COLO668 (cell line): ENCODE data around the gene ARHGAP31.
"Not testable (repeated sequence)": the region's sequence is repeated elsewhere in the genome, so short reads cannot be mapped to it uniquely, and the experiment has no call there.

ENCODE experiments used
- DNase-seq: peaks from one replicate; lab custom pipeline; 2025; ENCODE audit not compliant: unreplicated experiment; lab: John Stamatoyannopoulos, UW

The ARHGAP31 gene

GRCh38 chr3:119343719-119344118 lies 49.5 kb downstream of the ARHGAP31 start:
- DNase-seq: no peak

- DNase-seq: no peak
Observed at GRCh38 chr3:119346076-119346496, 51.9 kb downstream of the ARHGAP31 start.

GRCh38 chr3:119347036-119347435 lies 52.9 kb downstream of the ARHGAP31 start:
- DNase-seq: no peak

DNA sequence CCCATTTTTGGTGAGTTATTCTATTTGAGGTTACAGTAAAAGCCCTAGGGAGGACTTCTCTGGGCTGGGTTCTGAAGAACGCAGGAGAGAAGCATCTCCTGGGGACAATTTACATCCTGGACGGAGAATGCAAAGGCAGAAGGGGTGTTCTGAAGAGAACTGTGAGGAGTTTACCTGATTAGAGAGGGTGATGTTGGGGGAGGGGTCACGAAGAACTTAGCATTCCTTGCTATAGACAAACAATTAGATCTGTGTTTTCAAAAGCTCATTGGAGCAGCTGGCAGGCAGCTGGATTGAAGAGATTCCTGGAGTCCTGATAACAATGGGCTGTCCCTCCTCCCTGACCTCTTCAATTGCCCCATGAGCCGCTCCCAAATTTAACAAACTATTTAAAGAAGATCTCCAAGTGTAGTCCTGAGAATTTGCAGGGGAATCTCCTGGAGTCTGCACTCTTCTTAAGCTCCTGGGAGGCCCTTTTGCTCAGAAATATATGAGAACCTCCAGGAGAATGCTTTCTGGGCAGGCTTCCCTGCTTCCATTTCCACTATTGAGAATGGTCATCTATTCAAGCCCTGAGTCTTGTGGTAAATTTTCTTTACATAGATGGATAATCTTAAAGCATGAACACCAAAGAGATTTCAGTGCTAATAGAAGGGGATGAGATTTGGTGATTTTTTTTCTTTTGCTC lies 55.3 kb downstream of the ARHGAP31 start:
- no peak for DNase-seq

GRCh38 chr3:119350114-119350513 lies 55.9 kb downstream of the ARHGAP31 start:
- DNase-seq: no peak

GRCh38 chr3:119351581-119351980 lies 57.4 kb downstream of the ARHGAP31 start:
- no peak for DNase-seq

- no peak for DNase-seq
Observed at GRCh38 chr3:119352034-119352609, 57.9 kb downstream of the ARHGAP31 start.

DNA sequence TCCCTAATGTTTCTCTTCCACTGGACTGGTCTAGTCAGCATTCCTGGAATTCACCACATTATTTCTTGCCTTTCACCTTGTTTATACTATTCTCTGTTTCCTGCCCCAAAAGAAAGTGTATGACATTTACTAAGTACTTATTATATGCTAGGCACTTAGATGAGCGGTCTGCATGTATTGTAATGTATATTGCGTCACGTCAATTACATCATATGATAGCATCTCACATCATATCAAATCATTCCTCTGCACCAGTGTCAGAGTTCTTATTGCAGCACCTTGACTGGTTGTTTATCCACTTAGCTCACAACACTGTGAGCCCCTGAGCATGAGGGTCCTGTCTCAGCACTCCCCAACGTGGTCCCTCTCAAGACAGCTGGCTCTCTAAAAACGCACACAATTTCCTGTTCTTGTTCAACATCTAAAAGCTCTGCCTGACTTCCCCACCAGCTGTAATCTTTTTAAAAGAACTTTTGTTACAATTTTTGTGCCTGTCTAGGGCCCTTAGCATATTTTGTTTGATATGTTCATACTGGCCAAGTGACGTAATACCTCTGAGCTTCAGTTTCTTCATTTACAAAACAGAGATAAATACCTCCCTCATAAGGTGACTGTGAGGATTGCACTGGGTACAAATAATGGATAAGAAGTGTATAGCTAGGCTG lies 58.8 kb downstream of the ARHGAP31 start:
- DNase-seq: no peak

DNA sequence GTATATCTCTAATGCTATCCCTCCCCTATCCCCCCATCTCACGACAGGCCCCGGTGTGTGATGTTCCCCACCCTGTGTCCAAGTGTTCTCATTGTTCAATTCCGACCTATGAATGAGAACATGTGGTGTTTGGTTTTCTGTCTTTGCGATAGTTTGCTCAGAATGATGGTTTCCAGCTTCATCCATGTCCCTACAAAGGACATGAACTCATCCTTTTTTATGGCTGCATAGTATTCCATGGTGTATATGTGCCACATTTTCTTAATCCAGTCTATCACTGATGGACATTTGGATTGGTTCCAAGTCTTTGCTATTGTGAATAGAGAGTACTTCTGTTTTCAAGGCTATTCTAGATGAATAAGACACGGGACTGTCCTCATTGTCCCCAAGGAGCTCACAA lies 61.4 kb downstream of the ARHGAP31 start:
- DNase-seq: not testable (repeated sequence)

DNA sequence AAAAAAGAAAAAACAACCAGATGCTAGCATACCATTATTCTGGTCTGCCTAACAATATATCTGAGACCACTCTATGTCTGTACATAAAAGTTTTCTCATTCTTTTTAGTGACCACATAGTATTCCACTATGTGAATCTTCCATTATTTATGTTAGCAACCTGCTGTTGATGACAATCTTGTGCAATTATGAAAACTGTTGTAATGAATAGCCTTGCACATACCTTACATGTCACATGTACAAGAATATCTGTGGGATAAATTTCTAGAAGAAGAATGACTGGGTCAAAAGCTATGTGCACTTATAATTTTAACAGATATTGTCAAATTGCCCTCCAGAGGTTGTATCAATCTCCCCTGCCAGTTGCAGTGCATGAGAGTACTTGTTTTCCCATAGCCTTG lies 62.5 kb downstream of the ARHGAP31 start:
- no peak for DNase-seq

DNA sequence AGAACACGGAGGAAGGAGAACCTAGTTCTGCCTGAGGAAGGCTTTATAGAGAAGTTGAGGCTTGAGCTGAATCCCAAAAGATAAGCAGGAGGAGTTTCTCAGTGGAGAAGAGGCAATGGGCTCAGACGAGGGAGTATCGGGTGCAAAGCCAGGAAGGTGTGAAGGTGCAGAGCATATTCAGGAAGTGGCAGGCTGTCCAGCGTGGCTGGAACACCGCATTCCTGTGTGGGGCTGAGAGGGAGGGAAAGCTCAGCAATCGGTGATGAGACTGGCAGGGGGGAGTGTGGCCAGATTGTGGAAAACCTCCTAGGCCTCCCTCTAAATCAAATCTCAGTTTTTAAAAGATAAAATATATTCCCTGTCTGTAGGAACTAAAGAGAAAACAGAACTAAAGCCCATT lies 63.0 kb downstream of the ARHGAP31 start:
- DNase-seq: no peak

- no peak for DNase-seq
Observed at GRCh38 chr3:119359476-119360326, 65.5 kb downstream of the ARHGAP31 start.

DNA sequence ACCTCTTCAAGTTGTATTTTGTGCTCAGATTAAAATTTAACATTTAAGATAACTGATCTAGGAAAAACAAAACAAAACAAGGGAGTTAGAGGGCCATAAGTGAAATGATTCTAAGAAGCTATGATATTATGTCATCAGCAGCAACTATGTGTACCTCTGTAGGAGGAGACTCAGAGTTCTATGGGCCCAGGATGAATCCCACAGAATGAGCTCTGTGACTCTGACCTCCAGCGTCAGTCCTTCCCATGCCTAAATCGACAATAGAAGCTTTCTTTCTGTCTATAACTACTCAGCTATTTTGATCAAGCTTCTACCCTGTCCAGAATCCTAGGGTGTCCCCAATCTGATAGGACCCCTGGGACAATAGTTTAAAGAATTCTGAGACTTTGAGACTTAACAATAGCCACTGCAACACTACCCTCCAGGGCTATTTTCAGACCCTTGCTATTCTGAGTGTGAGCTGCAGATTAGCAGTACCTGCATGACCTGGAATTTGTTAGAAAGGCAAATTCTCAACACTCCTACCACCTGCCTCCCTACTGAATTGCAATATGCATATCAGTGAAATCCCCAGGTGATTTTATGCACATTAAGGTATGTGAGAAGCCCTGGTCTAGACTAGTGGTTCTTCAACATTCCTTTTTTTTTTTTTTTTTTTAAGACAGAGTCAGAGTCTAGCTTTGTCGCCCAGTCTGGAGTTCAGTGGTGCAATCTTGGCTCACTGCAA lies 66.7 kb downstream of the ARHGAP31 start:
- DNase-seq: no peak

- DNase-seq: no peak
Observed at GRCh38 chr3:119362010-119362409, 67.8 kb downstream of the ARHGAP31 start.

- no peak for DNase-seq
Observed at GRCh38 chr3:119362940-119363725, 69.0 kb downstream of the ARHGAP31 start.

- DNase-seq: no peak
Observed at GRCh38 chr3:119364401-119364800, 70.2 kb downstream of the ARHGAP31 start.

GRCh38 chr3:119365418-119365817 lies 71.2 kb downstream of the ARHGAP31 start:
- no peak for DNase-seq

GRCh38 chr3:119367000-119367399 lies 72.8 kb downstream of the ARHGAP31 start:
- DNase-seq: no peak

DNA sequence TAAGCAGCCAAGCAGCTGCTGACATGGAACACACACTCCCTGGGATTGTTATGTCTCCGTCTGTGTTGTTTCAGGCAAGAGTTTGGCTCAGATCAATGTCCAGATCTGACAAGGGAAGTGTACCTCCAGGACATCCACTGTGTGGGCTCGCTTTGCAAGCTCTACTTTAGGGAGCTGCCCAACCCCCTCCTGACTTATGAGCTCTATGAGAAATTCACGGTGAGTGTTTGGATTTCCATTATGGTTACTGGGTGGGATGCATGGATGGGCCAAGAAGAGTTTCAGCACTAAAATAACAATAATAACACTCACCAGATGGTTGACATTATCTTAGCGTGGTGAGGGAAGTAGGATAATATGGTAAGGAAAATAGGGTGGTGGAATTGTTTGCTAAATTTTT lies 74.1 kb downstream of the ARHGAP31 start:
- DNase-seq: no peak

- DNase-seq: not testable (repeated sequence)
Observed at GRCh38 chr3:119371786-119372185, 77.6 kb downstream of the ARHGAP31 start.
